NOMO-1 treated with dmso at 0.1 percent for 144 hours (cell line): ENCODE data around the gene DNHD1.

Experiments used
- DNase-seq: peaks from one replicate; lab custom pipeline; 2025; ENCODE audit not compliant: unreplicated experiment; lab: John Stamatoyannopoulos, UW

Gene DNHD1

DNA sequence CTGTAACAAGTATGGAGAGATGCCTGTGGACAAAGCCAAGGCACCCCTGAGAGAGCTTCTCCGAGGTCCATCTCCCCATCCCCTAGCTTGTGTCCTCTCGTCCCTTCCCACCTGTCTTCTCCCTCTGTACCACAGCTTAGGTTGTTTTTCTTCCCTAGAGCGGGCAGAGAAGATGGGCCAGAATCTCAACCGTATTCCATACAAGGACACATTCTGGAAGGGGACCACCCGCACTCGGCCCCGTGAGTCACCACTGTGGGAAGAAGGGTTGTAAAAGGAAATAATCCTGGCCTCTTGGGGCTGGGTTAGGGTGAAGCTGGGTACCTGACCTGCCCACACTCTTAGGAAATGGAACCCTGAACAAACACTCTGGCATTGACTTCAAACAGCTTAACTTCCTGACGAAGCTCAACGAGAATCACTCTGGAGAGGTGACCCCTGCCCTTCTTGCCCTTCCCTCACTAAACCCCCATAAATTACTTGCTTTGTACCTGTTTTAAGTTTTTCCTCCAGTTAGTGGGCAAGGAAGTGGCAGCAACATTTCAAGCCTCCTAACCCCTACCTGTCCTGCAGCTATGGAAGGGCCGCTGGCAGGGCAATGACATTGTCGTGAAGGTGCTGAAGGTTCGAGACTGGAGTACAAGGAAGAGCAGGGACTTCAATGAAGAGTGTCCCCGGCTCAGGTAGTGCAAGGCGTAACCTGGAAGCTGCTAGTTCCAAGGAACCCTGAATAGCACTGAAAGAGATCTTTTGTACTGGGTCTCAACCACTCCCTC lies 111.8 kb downstream of the DNHD1 start:
- DNase-seq = no peak

DNA sequence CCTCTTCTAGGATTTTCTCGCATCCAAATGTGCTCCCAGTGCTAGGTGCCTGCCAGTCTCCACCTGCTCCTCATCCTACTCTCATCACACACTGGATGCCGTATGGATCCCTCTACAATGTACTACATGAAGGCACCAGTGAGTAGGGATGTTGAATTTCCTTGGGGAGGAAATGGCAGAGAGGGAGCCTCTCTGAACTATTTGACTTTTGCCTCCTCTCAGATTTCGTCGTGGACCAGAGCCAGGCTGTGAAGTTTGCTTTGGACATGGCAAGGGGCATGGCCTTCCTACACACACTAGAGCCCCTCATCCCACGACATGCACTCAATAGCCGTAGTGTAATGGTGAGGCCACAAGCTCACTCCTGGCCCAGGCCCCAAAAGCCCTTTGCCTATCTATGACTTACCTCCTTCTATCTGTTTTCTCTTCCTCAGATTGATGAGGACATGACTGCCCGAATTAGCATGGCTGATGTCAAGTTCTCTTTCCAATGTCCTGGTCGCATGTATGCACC lies 112.5 kb downstream of the DNHD1 start:
- no peak for DNase-seq

DNA sequence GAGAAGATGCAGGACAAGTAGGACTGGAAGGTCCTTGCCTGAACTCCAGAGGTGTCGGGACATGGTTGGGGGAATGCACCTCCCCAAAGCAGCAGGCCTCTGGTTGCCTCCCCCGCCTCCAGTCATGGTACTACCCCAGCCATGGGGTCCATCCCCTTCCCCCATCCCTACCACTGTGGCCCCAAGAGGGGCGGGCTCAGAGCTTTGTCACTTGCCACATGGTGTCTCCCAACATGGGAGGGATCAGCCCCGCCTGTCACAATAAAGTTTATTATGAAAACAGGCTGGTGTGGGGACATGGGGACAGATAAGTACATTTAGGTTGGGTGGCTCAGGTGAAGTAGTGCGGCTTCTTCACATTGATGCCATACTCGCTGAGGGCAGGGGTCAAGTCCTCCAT lies 113.5 kb downstream of the DNHD1 start:
- DNase-seq = no peak

DNA sequence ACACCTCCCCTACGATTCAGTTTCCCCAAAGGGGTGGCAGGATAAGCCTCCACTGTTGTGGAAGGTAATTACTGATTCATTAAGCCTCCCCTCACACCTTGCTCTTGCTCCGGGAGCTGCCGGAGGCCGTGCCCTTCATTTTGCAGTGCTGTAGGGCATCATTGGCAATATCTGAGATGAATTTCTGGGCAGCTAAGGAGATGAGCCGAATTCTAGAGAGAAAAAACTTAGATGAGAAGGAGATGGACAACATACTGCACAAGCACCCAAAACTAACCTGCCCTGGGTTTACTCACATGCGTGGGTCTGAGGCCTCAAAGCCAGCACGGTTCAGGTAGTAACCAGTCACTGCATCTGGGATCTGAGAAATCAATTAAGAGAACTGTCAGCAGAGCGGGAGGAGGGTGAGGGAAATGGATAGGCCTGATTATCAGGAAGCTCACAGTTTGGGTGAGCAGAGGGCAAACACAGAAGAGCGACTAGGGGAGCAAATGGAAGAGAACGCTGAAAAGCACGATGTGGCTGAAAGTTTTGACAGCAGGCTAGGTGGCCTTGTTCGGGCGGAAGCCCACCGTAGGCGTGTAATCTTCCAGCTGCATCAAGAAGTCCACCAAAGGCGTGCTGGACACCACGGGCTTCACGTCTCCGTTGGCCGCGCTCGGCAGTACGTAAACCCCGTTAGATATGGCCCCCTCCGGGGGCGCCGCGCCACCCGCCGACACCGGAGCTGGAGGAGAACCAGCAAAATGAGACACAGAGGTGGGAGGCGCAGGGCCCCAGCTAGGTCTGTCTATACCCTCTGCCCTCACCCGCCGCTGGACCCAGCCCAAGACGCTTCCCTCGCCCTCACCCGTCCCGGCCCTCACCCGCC lies 114.2 kb downstream of the DNHD1 start:
- no peak for DNase-seq

DNA sequence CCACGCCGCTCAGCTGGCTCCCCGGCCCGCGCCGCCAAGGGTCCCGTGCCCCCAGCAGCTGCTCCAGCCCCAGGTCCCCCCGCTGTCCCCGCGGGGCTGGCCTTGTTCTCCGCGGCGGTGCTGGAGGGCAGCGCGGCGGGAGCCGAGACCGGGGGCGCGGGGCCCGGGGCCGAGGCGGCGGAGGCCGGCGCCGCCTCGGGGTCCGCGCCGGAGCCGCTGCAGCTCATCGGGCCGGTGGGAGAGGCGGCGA lies 114.8 kb downstream of the DNHD1 start:
- DNase-seq = no peak

DNA sequence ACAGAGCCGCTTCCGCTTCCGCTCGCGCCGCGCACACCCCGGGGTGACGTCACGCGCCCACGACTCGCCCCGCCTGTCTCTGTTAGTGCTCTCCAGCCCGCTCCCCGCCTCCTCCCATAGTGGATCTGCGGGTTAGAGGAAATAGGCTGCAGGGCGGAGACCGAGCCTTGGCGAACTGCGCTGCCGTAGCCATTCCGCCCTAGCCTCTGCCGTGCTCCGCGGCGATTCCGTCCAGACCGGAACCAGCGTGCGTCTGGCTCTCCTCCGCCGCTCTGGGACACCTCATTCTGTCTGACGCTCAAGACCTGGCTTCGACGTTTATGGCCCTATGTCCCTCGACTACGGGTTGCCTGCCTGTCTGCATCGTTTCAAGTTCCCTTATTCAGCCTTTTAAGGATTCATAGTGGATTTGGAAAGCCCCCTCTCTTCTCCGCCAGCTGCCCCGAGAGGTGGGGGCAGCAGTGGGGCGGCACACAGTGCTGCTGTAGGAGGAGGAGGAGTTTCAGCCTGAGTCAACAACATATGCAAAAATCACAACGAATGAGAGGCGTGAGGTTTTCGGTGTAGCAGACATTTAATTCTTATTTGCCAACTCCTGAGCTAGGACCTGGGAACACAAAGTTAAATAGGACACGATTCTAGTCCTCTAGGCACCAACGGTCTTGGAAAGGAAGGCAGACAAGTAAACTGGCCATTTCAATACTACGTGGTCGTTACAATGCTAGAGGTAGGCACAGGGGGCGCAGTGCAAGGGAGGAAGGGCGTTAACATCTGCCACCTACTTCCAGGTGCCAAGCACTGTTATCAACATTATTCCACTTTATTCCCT lies 115.3 kb downstream of the DNHD1 start, which contains the start of gene TAF10:
TAF10 (minus strand) TSS at position 4 of the 829 bp plus-strand sequence. CDS start 27 bp downstream, outside the sequence.
- DNase-seq = peak; percentile 96

DNA sequence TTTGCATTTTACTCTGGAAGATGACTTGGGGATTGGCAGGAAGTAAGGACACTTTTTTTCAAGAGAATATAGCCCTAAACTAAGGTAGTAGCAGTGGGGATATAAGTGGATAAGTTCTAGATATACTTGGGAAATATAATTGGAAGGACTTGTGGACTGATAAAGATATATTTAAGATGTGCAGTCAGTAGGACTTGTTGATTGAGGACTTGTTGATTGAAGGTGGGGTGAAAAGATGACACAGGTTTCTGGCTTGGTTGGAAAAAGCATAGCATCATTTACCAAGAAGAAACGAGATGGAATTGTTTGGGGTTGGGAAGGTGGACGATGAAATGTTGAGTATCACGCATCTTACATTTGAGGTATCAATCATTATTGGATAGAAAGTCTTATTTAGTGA lies 116.4 kb downstream of the DNHD1 start:
- no peak for DNase-seq

DNA sequence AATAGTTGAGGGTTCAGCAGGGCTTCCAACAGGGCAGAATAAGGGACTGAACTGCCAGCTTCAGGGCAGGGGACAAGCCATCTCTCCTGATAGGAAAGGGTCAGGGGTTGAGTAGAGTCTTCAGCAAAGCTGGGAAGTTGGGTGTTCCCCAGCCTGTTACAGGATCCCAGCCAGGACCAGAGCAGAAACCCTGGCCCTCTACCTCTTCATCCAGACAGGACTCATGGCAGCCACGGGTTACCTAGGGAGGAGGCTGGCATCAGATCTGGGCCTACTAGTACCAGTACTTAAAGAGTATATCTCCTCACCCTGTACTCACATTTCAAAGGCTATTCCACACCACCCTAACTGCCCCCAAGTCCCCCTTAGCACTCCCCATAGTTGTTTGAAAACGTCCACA lies 117.4 kb downstream of the DNHD1 start:
- no peak for DNase-seq

DNA sequence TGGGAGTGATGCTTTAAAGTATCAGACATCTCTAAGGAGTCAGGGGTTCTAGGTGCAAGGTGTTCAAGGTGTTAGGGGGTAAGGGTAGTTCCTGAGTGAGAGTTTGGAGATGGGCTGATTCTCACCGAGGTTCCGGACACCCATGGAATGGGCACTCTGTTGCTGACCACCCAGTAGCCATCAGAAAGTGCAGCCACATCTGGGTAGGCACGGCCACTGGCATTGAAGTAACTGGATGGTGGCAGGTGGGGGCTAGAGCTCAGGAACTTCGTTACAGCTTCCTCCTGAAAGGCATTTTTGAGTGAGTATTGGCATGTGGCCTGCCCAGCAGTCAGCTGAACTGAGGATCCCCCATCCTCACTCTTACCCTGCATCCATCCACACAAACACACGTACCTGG lies 118.0 kb downstream of the DNHD1 start:
- DNase-seq = no peak

DNA sequence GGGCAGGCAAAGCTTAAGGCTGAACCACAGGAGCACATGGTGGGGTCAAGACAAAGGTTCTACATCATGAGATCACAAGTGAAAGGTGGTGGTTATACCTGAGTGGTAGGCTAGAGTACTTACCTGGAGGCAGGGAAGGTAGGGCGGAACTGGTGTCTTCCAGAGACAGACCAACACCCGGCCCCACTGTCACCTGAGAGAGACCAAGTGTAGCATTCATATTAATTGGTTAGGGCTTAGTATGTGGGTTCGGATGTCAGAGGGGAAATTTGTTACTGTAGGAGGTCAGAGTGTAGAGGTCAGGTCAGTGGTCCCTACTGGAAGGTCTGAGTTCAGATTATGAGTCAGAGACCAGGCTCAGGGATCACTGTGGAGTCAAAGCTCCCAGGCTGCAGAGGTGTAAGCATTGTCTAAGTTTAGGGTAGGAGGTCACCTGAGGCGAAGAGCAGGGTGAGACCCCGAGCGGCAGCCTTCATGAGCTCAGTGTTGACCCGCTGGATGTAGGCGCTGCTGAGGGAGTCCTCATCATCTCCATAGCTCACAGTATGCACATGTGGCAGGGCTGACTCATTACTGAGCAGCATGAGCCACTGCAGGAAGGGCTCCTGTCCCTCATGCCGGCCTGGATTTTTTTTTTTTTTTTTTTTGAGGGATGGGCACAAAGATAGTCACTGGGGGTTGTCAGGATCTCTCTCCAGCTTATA lies 119.0 kb downstream of the DNHD1 start:
- DNase-seq = no peak

DNA sequence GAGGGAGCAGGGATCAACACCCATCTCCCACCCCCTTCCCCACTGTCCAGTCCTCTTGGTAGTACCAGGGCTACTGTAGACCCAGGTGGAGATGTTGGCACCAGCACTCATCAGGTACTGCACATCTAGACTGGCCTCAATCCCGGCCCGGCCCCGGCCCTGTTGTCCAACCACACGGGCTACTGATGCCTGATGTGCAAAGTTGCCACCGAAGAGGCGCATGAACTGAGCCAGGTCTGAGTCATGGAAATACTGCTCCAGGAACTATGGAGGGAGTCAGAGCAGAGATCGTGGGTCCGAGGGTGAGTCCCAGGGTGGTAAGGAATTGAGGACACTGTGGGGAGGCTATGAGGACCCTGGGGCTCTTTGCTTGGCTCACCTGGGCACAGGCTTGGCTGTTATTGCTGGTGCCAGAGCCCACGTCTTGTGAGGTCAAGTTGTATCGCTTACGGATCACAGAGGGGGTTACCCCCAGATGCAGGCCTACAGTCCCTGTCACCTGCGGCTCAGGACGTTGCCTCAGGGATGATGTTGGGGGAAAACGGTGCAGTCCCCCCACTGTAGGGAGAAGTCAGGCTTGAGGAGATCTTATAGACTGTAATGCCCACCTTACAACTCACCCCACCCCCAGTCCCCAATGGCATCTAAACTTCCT lies 119.6 kb downstream of the DNHD1 start:
- DNase-seq = no peak

DNA sequence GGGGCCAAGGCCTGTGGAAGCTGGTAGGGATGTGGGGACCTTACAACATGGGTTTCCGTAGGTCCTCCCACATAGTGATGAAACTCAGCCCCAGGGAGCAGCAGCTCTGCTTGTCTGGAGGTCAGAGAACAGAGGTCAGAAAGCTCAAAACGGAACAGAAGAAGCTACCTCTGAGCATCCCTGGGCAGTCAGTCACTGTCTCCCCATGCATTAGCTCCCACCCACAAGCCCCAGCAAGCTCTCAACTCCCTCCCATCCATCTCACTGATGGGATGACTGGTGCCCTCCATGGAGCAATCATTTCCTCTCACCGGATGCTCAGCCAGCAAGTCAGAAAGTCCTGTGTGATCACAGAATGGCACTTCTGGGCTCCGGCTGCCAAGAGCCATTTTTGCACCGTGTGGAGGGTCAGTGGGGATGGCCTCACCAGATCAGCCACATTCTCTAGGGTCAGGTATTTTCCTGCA lies 120.3 kb downstream of the DNHD1 start:
- DNase-seq = peak; percentile 7

DNA sequence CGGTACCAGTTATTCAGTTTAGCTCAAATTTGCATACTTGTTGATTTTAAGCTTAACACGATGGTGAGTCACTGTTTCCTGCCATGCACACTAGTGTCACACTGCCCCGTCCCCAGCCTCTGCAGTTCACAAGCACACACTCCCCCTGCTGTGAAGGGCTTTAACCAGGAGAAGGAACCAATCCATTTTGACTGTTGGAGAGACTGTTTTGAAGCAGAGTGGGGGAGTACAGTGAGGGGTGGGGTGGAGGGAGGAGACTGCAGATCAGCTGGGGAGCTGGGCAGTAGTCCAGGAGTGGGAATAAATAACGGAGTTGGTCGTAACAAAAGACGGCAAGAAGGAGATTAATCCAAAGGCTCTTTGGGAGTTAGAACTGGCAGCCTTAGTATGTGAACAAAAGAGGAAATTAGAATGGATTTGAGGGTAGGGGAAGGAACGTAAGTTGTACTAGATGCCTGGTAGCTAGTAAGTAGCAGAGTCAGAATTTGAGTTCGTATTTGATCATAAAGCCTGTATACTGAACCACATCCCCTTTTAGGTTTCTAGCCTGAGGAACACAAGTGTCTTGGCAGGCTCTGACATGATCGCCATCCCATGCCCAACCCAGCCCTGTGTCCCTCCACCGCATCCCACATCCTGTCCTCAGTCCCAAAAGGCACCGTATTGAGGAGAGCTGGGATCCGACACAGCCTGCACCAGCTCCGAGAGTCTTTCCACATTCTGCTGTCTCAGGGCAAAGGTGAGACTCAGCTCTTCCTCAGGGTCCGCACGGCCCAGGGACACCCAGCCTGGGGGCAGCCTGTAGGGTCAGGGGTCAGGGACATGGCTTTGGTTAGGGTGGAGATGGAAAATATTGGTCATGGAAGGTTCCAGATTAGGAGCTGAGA lies 121.3 kb downstream of the DNHD1 start:
- peak; percentile 66 for DNase-seq

DNA sequence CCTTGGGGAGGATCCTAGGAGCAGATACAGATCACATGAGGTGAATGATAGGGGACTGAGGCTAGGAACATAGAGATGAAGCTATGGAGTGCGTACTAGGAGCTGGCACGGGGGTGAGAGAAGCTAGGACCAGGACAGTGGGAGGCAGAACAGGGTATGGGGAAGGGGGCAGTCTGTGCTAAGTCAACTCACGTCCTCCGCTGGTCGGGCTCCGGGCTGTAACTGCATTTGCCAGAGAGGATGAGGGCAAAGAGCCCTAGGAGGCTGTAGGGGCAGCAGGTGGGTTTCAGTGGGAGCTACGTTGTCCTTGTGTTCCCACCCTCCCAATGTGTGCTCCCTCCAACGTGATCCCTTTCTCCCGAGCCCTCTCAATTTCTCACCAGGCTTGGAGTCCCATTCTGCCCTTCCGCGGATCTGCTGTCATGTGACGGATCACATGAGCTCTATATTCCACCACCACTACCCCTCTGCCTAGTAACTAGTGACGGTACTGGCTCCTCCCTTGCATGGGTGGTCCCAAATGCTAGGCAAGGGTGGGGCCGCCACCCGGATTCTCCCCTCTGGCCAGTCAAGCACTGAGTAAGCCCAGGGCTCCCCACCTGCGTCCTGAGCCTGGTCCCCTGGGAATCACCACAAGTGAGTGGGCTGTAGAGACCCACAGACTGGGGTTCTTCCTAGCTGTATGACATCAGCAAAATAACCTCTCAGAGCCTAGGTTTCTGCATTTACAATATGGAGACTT lies 122.1 kb downstream of the DNHD1 start, which contains the start of gene TPP1:
TPP1 (minus strand) TSS at position 419 of the 742 bp plus-strand sequence; CDS start at position 397, 22 bp downstream.
- DNase-seq = peak; percentile 92

DNA sequence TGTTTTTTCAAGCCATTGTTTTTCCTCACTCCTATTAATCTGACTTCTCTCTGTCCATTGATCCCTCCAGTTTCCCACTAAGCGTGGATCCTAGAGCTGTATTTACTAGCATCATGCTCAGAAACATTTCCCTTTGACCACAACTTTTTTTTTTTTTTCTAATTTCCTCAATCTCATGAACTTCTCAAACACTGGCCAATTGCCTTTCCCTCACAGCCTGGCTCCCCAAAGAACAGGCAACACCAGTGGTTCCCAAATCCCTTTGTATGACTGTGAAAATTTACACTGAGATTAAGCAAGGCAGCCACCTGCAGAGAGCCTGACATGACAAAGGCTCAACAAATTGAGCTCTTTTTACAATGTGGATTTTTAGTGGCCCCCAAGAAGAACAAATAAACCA lies 123.6 kb downstream of the DNHD1 start:
- no peak for DNase-seq
